ENCODE results near the gene CORO2B.

Gene CORO2B

GRCh38 chr15:68578980-68579935 lies at the start of gene CORO2B:
Gene CORO2B, plus strand, starts transcription at chr15:68578993. Its CDS starts 270 bp downstream, at chr15:68579263.
- peak in 1 of 2 donors; percentile 67 for DNase-seq

GRCh38 chr15:68531387-68532179 lies 47.2 kb upstream of the CORO2B start:
- DNase-seq = no peak

- DNase-seq = no peak
These were observed 42.3 kb upstream of the CORO2B start for GRCh38 chr15:68536331-68537095.

- DNase-seq = no peak
These were observed 41.7 kb upstream of the CORO2B start for GRCh38 chr15:68537097-68537496.

- DNase-seq = no peak
These were observed 41.3 kb upstream of the CORO2B start for GRCh38 chr15:68537506-68537905.

GRCh38 chr15:68538311-68538710 lies 40.5 kb upstream of the CORO2B start:
- no peak for DNase-seq

- no peak for DNase-seq
These were observed 37.0 kb upstream of the CORO2B start for GRCh38 chr15:68541743-68542142.

GRCh38 chr15:68542348-68542747 lies 36.4 kb upstream of the CORO2B start:
- no peak for DNase-seq

GRCh38 chr15:68542771-68543164 lies 36.0 kb upstream of the CORO2B start:
- DNase-seq = no peak

- no peak for DNase-seq
These were observed 35.4 kb upstream of the CORO2B start for GRCh38 chr15:68543165-68544008.

- no peak for DNase-seq
These were observed 32.5 kb upstream of the CORO2B start for GRCh38 chr15:68546318-68546717.

- DNase-seq = no peak
These were observed 30.4 kb upstream of the CORO2B start for GRCh38 chr15:68548364-68548763.

GRCh38 chr15:68550004-68550403 lies 28.8 kb upstream of the CORO2B start:
- no peak for DNase-seq

- DNase-seq = peak; percentile 31 to 66
These were observed 28.1 kb upstream of the CORO2B start for GRCh38 chr15:68550498-68551295.

GRCh38 chr15:68551296-68551635 lies 27.5 kb upstream of the CORO2B start:
- DNase-seq = no peak

GRCh38 chr15:68552344-68552743 lies 26.4 kb upstream of the CORO2B start:
- no peak for DNase-seq

- DNase-seq = peak; percentile 66 to 75
These were observed 26.0 kb upstream of the CORO2B start for GRCh38 chr15:68552773-68553172.

- DNase-seq = no peak
These were observed 25.3 kb upstream of the CORO2B start for GRCh38 chr15:68553314-68553993.

- DNase-seq = peak; percentile 23 to 56
These were observed 24.6 kb upstream of the CORO2B start for GRCh38 chr15:68553994-68554720.

All from hippocampal formation (tissue), 2 donors.